Gastroesophageal sphincter (tissue), 3 donors: ENCODE measurements around the gene ZNF500.

ENCODE experiments used
- CTCF ChIP-seq, 4 experiments: fragments of 200-600 bp in 2 of 4; fragments of 450-650 bp in 2 of 4; sonication (generic) in 1 of 4; IDR thresholded peaks; one replicate each; pipeline ENCODE4 v1.5.1; 2017 to 2019; ENCODE audit warnings: antibody characterized with exemption in 4 of 4, mild to moderate bottlenecking in 2 of 4, moderate library complexity in 2 of 4
- POLR2A ChIP-seq, 2 donors: fragments of 450-650 bp; IDR thresholded peaks; one replicate each; pipeline ENCODE4 v1.6.1; 2017; ENCODE audit warnings: antibody characterized with exemption in 2 of 2, mild to moderate bottlenecking in 2 of 2, moderate library complexity in 1 of 2
- POLR2AphosphoS5 ChIP-seq: sonication (generic); formaldehyde crosslinking; IDR thresholded peaks from one replicate; pipeline ENCODE4 v1.6.1; 2017; ENCODE audit warnings: antibody characterized with exemption

- TF ChIP-seq POLR2AphosphoS5 (no peak), CTCF (IDR thresholded peaks at IDR 0.05) (no peak), POLR2A (IDR thresholded peaks at IDR 0.05) (no peak)
These were observed 42.2 kb downstream of the ZNF500 start for GRCh38 chr16:4724661-4725270.
